KMS-11 (cell line): ENCODE data around the gene ZNF621.

Experiments used
- H2AFZ ChIP-seq: fragments of 200-600 bp; sonication (generic); 2 replicates; pipeline ENCODE4 v1.6.1; 2016; ENCODE audit warnings: antibody characterized with exemption, mixed run types, low read depth
- H3K27ac ChIP-seq: fragments of 200-600 bp; sonication (generic); 2 replicates; pipeline ENCODE4 v1.6.1; 2016; ENCODE audit warnings: mild to moderate bottlenecking, mixed run types
- H3K27me3 ChIP-seq: fragments of 200-600 bp; sonication (generic); 2 replicates; pipeline ENCODE4 v1.6.1; 2017; ENCODE audit warnings: mild to moderate bottlenecking, low read depth, mixed run types, moderate library complexity; ENCODE audit not compliant: insufficient read depth
- H3K36me3 ChIP-seq: fragments of 200-600 bp; sonication (generic); 2 replicates; pipeline ENCODE4 v1.6.1; 2017; ENCODE audit warnings: mild to moderate bottlenecking, mixed run types; ENCODE audit not compliant: insufficient read depth
- H3K4me1 ChIP-seq: fragments of 200-600 bp; sonication (generic); 2 replicates; pipeline ENCODE4 v1.6.1; 2016; ENCODE audit warnings: mild to moderate bottlenecking, low read depth, mixed run types; ENCODE audit not compliant: poor library complexity, severe bottlenecking
- H3K4me2 ChIP-seq: fragments of 200-600 bp; sonication (generic); 2 replicates; pipeline ENCODE4 v1.7.0; 2016; ENCODE audit warnings: mild to moderate bottlenecking, mixed run types
- H3K4me3 ChIP-seq: fragments of 200-600 bp; sonication (generic); IDR thresholded peaks from 2 replicates; pipeline ENCODE4 v1.6.1; 2017; ENCODE audit warnings: low read depth, low read length, mixed read lengths; ENCODE audit not compliant: insufficient read depth
- H3K79me2 ChIP-seq: fragments of 200-600 bp; sonication (generic); 2 replicates; pipeline ENCODE4 v1.6.1; 2016; ENCODE audit warnings: low read depth, mixed run types; ENCODE audit not compliant: insufficient read depth
- H3K9ac ChIP-seq: fragments of 200-600 bp; sonication (generic); 2 replicates; pipeline ENCODE4 v1.6.1; 2016; ENCODE audit warnings: mild to moderate bottlenecking, mixed run types
- H4K20me1 ChIP-seq: fragments of 200-600 bp; sonication (generic); 2 replicates; pipeline ENCODE4 v1.6.1; 2016; ENCODE audit warnings: mild to moderate bottlenecking, mixed run types; ENCODE audit not compliant: insufficient read depth
- CTCF ChIP-seq: fragments of 200-600 bp; sonication (generic); conservative IDR thresholded peaks from 2 replicates; pipeline ENCODE4 v1.6.1; 2017; ENCODE audit warnings: low read depth, mild to moderate bottlenecking, antibody characterized with exemption, low read length, moderate library complexity, mixed read lengths

The ZNF621 gene

DNA sequence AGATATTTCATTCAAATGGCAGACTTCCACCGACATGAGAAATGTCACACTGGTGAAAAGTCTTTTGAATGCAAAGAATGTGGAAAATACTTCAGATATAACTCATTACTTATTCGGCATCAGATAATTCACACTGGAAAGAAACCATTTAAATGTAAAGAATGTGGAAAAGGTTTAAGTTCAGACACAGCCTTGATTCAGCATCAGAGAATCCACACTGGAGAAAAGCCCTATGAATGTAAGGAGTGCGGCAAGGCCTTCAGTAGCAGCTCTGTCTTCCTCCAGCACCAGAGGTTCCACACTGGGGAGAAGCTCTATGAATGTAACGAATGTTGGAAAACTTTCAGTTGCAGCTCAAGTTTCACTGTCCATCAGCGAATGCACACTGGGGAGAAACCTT lies 8.6 kb upstream of the ZNF621 start:
- Histone ChIP-seq H3K79me2 (no peaks in the 10 kb centered on the region), H3K36me3 (no peaks in the 10 kb centered on the region), H3K4me2 (no peak overlapping the region), H3K9ac (no peak overlapping the region), H3K4me3 (no peak overlapping the region), H2AFZ (no peak overlapping the region), H4K20me1 (no peaks in the 10 kb centered on the region), H3K4me1 (no peaks in the 10 kb centered on the region), H3K27me3 (no peaks in the 10 kb centered on the region), H3K27ac (no peak overlapping the region)
- TF ChIP-seq CTCF = no peak

- no peak overlapping the region for H3K4me3 ChIP-seq
- H2AFZ ChIP-seq = no peak overlapping the region
- H3K9ac ChIP-seq = no peak overlapping the region
- no peaks in the 10 kb centered on the region for H3K79me2 ChIP-seq
- no peaks in the 10 kb centered on the region for H3K27me3 ChIP-seq
- H3K36me3 ChIP-seq = no peaks in the 10 kb centered on the region
- no peak overlapping the region for H3K4me2 ChIP-seq
- TF ChIP-seq CTCF = no peak
- H4K20me1 ChIP-seq = no peaks in the 10 kb centered on the region
- no peak overlapping the region for H3K27ac ChIP-seq
- H3K4me1 ChIP-seq = no peaks in the 10 kb centered on the region
Measured at GRCh38 chr3:40518067-40518466, 6.7 kb upstream of the ZNF621 start.

DNA sequence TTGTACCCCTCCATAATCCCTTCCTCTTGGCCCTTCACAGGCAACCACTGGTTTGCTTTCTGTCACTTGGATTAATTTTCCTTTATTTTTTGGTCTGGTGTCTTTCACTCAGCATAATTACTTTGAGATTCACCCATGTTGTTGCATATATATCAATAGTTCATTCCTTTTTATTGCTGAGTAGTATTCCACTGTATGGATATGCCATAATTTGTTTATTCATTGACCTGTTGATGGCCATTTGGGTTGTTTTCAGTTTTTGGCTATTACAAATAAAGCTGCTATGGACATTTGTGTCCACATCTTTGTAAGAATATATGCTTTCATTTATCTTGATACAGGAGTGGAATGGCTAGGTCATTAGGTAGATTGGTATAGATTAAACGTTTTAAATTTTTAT lies 5.9 kb upstream of the ZNF621 start:
- no peaks in the 10 kb centered on the region for H3K4me1 ChIP-seq
- no peaks in the 10 kb centered on the region for H3K36me3 ChIP-seq
- no peak overlapping the region for H3K4me2 ChIP-seq
- no peak for TF ChIP-seq CTCF
- H3K27ac ChIP-seq = no peak overlapping the region
- H3K9ac ChIP-seq = no peak overlapping the region
- no peak overlapping the region for H2AFZ ChIP-seq
- no peaks in the 10 kb centered on the region for H3K79me2 ChIP-seq
- H3K4me3 ChIP-seq = no peak overlapping the region
- H3K27me3 ChIP-seq = no peaks in the 10 kb centered on the region
- H4K20me1 ChIP-seq = no peaks in the 10 kb centered on the region

DNA sequence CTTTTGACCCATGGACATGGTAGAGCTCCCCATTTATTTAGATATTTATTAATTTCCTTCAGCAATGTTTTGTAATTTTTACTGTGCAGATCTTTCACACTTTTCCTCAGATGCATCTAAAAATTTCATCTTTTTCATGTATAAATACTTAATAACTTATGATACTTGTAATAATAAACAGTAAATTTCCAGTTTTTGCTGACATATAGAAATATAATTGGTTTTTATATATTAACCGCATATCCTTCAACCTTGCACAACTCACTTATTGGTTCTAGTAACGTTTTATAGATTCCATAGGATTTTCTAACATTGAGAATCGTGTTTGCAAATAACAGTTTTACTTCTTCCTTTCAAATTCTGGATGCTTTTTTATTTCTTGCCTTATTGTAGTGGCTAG lies 3.5 kb upstream of the ZNF621 start:
- H3K27ac ChIP-seq = no peak overlapping the region
- TF ChIP-seq CTCF = no peak
- no peak overlapping the region for H2AFZ ChIP-seq
- H3K4me3 ChIP-seq = no peak overlapping the region
- no peaks in the 10 kb centered on the region for H3K79me2 ChIP-seq
- H4K20me1 ChIP-seq = no peaks in the 10 kb centered on the region
- no peak overlapping the region for H3K9ac ChIP-seq
- H3K36me3 ChIP-seq = no peaks in the 10 kb centered on the region
- H3K4me1 ChIP-seq = no peaks in the 10 kb centered on the region
- H3K27me3 ChIP-seq = no peaks in the 10 kb centered on the region
- no peak overlapping the region for H3K4me2 ChIP-seq
